ENCODE data around the gene BMP7.

GRCh38 chr20:57270204-57270984 lies 4.0 kb upstream of the BMP7 start:
- TF ChIP-seq POLR2AphosphoS5 (IDR thresholded peaks at IDR 0.05; ENCODE audit: borderline replicate concordance, low read depth, low read length) (no peak), EZH2 (IDR thresholded peaks at IDR 0.05) (no peak), FOXP2 (optimal IDR thresholded peaks at IDR 0.05; ENCODE audit: control extremely low read depth, extremely low read length, insufficient read depth) (no peak)
